ENCODE results near the gene CDH4. TPM values are rescaled to one million over a fixed set of nuclear protein-coding genes. Genes with fewer than 3 reads are reported as not detected.

Gene CDH4
- total RNA-seq, 2 donors from 2014 or later, result 0.07 to 0.94 TPM

DNA sequence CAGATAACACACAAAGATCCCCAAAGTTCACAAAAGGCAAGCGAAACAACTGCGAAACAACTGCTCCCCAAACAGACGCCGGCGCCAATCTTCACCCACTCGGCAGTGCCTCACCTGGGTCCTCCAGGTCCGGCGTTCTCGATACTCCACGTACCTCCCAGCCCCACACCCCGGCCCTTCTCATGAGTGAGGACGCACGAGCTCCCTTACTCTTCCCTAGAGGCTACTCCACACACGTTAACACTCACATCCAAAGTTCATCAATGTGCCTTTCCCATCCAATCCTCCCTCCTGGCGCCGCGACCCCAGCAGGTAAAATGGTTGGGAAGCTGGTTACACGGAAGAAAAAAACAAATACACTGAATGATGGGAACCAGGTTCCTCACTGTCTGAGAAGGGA lies 736.6 kb downstream of the CDH4 start:
- no peak overlapping the region for H3K4me3 ChIP-seq
- H3K27me3 ChIP-seq, result no peaks in the 10 kb centered on the region
- TF ChIP-seq, protein P1, sequence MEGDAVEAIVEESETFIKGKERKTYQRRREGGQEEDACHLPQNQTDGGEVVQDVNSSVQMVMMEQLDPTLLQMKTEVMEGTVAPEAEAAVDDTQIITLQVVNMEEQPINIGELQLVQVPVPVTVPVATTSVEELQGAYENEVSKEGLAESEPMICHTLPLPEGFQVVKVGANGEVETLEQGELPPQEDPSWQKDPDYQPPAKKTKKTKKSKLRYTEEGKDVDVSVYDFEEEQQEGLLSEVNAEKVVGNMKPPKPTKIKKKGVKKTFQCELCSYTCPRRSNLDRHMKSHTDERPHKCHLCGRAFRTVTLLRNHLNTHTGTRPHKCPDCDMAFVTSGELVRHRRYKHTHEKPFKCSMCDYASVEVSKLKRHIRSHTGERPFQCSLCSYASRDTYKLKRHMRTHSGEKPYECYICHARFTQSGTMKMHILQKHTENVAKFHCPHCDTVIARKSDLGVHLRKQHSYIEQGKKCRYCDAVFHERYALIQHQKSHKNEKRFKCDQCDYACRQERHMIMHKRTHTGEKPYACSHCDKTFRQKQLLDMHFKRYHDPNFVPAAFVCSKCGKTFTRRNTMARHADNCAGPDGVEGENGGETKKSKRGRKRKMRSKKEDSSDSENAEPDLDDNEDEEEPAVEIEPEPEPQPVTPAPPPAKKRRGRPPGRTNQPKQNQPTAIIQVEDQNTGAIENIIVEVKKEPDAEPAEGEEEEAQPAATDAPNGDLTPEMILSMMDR (IDR thresholded peaks at IDR 0.05), result no peak
- H3K36me3 ChIP-seq, result peaks cover 47% of the 10 kb centered on the region
- no peak overlapping the region for H3K27ac ChIP-seq
- no peak for DNase-seq (ENCODE audit: low spot score)
- no peaks in the 10 kb centered on the region for H3K4me1 ChIP-seq
- peaks cover 0 to 18% of the 10 kb centered on the region in 2 donors for H3K9me3 ChIP-seq

DNA sequence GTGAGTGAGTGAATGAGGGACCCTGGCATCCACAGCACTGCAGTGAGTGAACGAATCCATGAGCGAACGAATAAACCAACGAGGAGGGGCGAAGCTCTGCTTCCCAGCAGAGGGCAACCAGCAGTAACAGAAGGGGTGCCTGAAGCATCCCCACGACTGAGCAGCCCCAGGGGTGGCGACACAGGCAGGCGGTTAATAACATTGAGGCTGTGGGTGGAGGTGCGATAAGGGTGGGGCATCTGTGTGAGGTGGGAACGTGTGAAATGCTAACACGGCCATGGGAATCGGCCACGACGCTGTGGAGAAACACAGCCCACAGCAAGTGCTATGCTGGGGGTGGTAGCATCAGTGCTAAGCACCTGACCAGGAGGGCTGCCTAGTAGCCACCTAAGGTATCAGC lies 737.7 kb downstream of the CDH4 start:
- no peaks in the 10 kb centered on the region for H3K4me1 ChIP-seq
- H3K9me3 ChIP-seq, result peaks cover 0 to 18% of the 10 kb centered on the region in 2 donors
- H3K27me3 ChIP-seq, result no peaks in the 10 kb centered on the region
- no peak overlapping the region for H3K4me3 ChIP-seq
- H3K36me3 ChIP-seq, result peaks cover 49% of the 10 kb centered on the region
- H3K27ac ChIP-seq, result no peak overlapping the region
- TF ChIP-seq, protein P1 (IDR thresholded peaks at IDR 0.05), result no peak
- no peak for DNase-seq (ENCODE audit: low spot score)

MicroRNAs encoded within 50 kb of the gene (microRNA counts, 767-probe panel; counts per million panel counts)
- microRNA hsa-miR-1257, result 0 to 1,813 counts per million in 2 donors

Small RNA genes lying within 50 kb of the gene (microRNA-seq; reads per million reads assigned to microRNA genes)
- 0 reads per million in 2 donors for gene MIR1257 (ENCODE audit: borderline number of aligned reads in 2 of 2, borderline replicate concordance in 1 of 2)
